H1 (cell line): ENCODE measurements around the gene MAN1A2. TPM values are rescaled to one million over a fixed set of nuclear protein-coding genes. Genes with fewer than 3 reads are reported as not detected.

ENCODE experiments used
- CTCF ChIA-PET: fragments of 300-600 bp; sonication (Branson Sonifier 250); formaldehyde crosslinking; loops from one replicate; lab custom pipeline; 2021; ENCODE audit not compliant: partially characterized antibody; lab: Charles Lee
- POLR2A ChIA-PET: fragments of 300-600 bp; sonication (Branson Sonifier 250); formaldehyde crosslinking; loops from one replicate; lab custom pipeline; 2021; ENCODE audit warnings: inconsistent platforms; ENCODE audit not compliant: partially characterized antibody; lab: Charles Lee
- DNase-seq, 2 experiments: peaks; one replicate each; pipeline versions ENCODE4 v3.0.0 to v3.0.0-alpha.2; 2010 to 2022; ENCODE audit warnings: low spot score in 2 of 2, low read depth in 1 of 2, mixed read lengths in 1 of 2
- FAIRE-seq: peaks from 2 replicates; lab custom pipeline; 2011; peaks lifted over from hg19 to GRCh38; lab: Jason Lieb, UNC
- H2AFZ ChIP-seq: 2 replicates; pipeline ENCODE4 v1.8.1; 2012; ENCODE audit warnings: low read length, inconsistent platforms
- H2AK5ac ChIP-seq: 2 replicates; pipeline ENCODE4 v1.6.1; 2013; ENCODE audit warnings: low read depth, low read length
- H2BK120ac ChIP-seq: replicated peaks from 2 replicates; pipeline ENCODE3; 2013; ENCODE audit warnings: low read depth, low read length, inconsistent platforms
- H2BK12ac ChIP-seq: 2 replicates; pipeline ENCODE4 v1.6.1; 2013; ENCODE audit warnings: low read depth, low read length
- H2BK15ac ChIP-seq: 2 replicates; pipeline ENCODE4 v1.6.1; 2013; ENCODE audit warnings: low read length
- H2BK20ac ChIP-seq: 2 replicates; pipeline ENCODE4 v1.6.1; 2013; ENCODE audit warnings: low read length
- H2BK5ac ChIP-seq: 2 replicates; pipeline ENCODE4 v1.6.1; 2013; ENCODE audit warnings: low read depth, low read length
- H3K14ac ChIP-seq: 2 replicates; pipeline ENCODE4 v1.6.1; 2013; ENCODE audit warnings: inconsistent platforms; ENCODE audit not compliant: insufficient read length
- H3K18ac ChIP-seq: 2 replicates; pipeline ENCODE4 v1.6.1; 2013; ENCODE audit warnings: low read length; ENCODE audit errors: extremely low read depth
- H3K23ac ChIP-seq: 2 replicates; pipeline ENCODE4 v1.6.1; 2013; ENCODE audit warnings: inconsistent platforms; ENCODE audit not compliant: insufficient read length
- H3K23me2 ChIP-seq: 2 replicates; pipeline ENCODE4 v1.6.1; 2013; ENCODE audit warnings: low read depth, low read length
- H3K27ac ChIP-seq: 2 replicates; pipeline ENCODE4 v1.6.1; 2011; ENCODE audit warnings: low read depth, low read length, inconsistent platforms
- H3K27me3 ChIP-seq, 4 experiments: replicated peaks in 1 of 4; 1 replicate in 1 of 4; 2 replicates in 3 of 4; pipeline versions ENCODE4 v1.6.1 to v1.8.1; 2011 to 2013; ENCODE audit warnings: low read length in 3 of 4, mild to moderate bottlenecking in 3 of 4, inconsistent platforms in 2 of 4, mixed read lengths in 2 of 4, moderate library complexity in 1 of 4; ENCODE audit not compliant: control insufficient read depth in 3 of 4, insufficient read depth in 3 of 4; ENCODE audit errors: extremely low read depth in 1 of 4
- H3K36me3 ChIP-seq, 4 experiments: 2 replicates each; pipeline versions ENCODE4 v1.6.1 to v1.8.1; 2011 to 2013; ENCODE audit warnings: mild to moderate bottlenecking in 4 of 4, low read length in 3 of 4, moderate library complexity in 2 of 4, control low read depth in 1 of 4, inconsistent platforms in 1 of 4; ENCODE audit not compliant: insufficient read depth in 4 of 4, control insufficient read depth in 2 of 4
- H3K4ac ChIP-seq: replicated peaks from 2 replicates; pipeline ENCODE3; 2013; ENCODE audit warnings: low read length, low read depth, mixed read lengths, inconsistent platforms; ENCODE audit not compliant: insufficient read length
- H3K4me1 ChIP-seq, 4 experiments: replicated peaks in 1 of 4; 1 replicate in 1 of 4; 2 replicates in 3 of 4; pipeline versions ENCODE4 v1.6.1 to v1.8.1; 2011 to 2013; ENCODE audit warnings: low read length in 3 of 4, inconsistent platforms in 2 of 4, mixed read lengths in 1 of 4; ENCODE audit not compliant: insufficient read depth in 4 of 4, control insufficient read depth in 3 of 4
- H3K4me2 ChIP-seq, 2 experiments: 2 replicates each; pipeline versions ENCODE4 v1.6.1 to v1.8.1; 2011 to 2013; ENCODE audit warnings: low read depth in 2 of 2, low read length in 2 of 2, control low read depth in 1 of 2, inconsistent platforms in 1 of 2, mild to moderate bottlenecking in 1 of 2; ENCODE audit not compliant: insufficient read depth in 1 of 2
- H3K4me3 ChIP-seq, 4 experiments: fragments of 200-600, 300-600 bp in 1 of 4; sonication (generic), shearing (Covaris generic), sonication (Bioruptor Twin) in 1 of 4; 2 replicates each; pipeline versions ENCODE4 v1.5.1 to v1.8.1; 2011 to 2016; ENCODE audit warnings: low read length in 4 of 4, low read depth in 3 of 4, control low read depth in 2 of 4, inconsistent platforms in 2 of 4, mild to moderate bottlenecking in 2 of 4, mixed read lengths in 1 of 4, moderate library complexity in 1 of 4; ENCODE audit not compliant: insufficient read depth in 2 of 4; ENCODE audit errors: extremely low read depth in 1 of 4
- H3K56ac ChIP-seq: replicated peaks from 2 replicates; pipeline ENCODE3; 2013; ENCODE audit warnings: low read depth, mild to moderate bottlenecking, mixed read lengths, low read length, inconsistent platforms; ENCODE audit not compliant: insufficient read length
- H3K79me1 ChIP-seq: 2 replicates; pipeline ENCODE4 v1.6.1; 2013; ENCODE audit warnings: low read depth, low read length, control low read depth
- H3K79me2 ChIP-seq, 2 experiments: 2 replicates each; pipeline versions ENCODE4 v1.6.1 to v1.8.1; 2012 to 2013; ENCODE audit warnings: low read length in 2 of 2, mild to moderate bottlenecking in 2 of 2, inconsistent platforms in 1 of 2; ENCODE audit not compliant: insufficient read depth in 2 of 2, control insufficient read depth in 1 of 2
- H3K9ac ChIP-seq, 4 experiments: replicated peaks in 1 of 4; 1 replicate in 1 of 4; 2 replicates in 3 of 4; pipeline versions ENCODE4 v1.6.1 to v1.8.1; 2011 to 2013; ENCODE audit warnings: low read depth in 3 of 4, low read length in 3 of 4, control low read depth in 2 of 4, mild to moderate bottlenecking in 2 of 4, moderate library complexity in 2 of 4, inconsistent platforms in 1 of 4; ENCODE audit errors: extremely low read depth in 1 of 4
- H3K9me3 ChIP-seq, 2 experiments: 2 replicates each; pipeline versions ENCODE4 v1.6.1 to v1.8.1; 2012 to 2013; ENCODE audit warnings: mild to moderate bottlenecking in 2 of 2, moderate library complexity in 2 of 2, control low read depth in 1 of 2, inconsistent platforms in 1 of 2, low read depth in 1 of 2, low read length in 1 of 2, mixed read lengths in 1 of 2; ENCODE audit not compliant: insufficient read depth in 2 of 2
- H4K20me1 ChIP-seq, 2 experiments: replicated peaks in 1 of 2; 2 replicates each; pipeline versions ENCODE3 to v1.8.1; 2011 to 2013; ENCODE audit warnings: inconsistent platforms in 2 of 2, low read length in 2 of 2, mild to moderate bottlenecking in 1 of 2; ENCODE audit not compliant: insufficient read depth in 2 of 2, control insufficient read depth in 1 of 2
- H4K5ac ChIP-seq: 2 replicates; pipeline ENCODE4 v1.6.1; 2013; ENCODE audit warnings: low read length, low read depth, mixed read lengths, inconsistent platforms; ENCODE audit not compliant: insufficient read length
- H4K8ac ChIP-seq: 2 replicates; pipeline ENCODE4 v1.8.0; 2013; ENCODE audit warnings: mild to moderate bottlenecking, moderate library complexity, low read length, inconsistent platforms; ENCODE audit not compliant: insufficient read depth; ENCODE audit errors: extremely low read depth
- H4K91ac ChIP-seq: replicated peaks from 2 replicates; pipeline ENCODE3; 2013; ENCODE audit warnings: low read length, mixed read lengths, inconsistent platforms; ENCODE audit not compliant: insufficient read length
- ATF3 ChIP-seq: IDR thresholded peaks from 2 replicates; pipeline ENCODE4 v1.6.1; 2011; ENCODE audit warnings: low read depth, mild to moderate bottlenecking, low read length; ENCODE audit not compliant: insufficient read depth
- BRCA1 ChIP-seq: IDR thresholded peaks from 2 replicates; pipeline ENCODE4 v1.6.1; 2012; ENCODE audit warnings: low read depth, low read length, improper control_type of control experiment
- CBX5 ChIP-seq: fragments of 300-800, 300-1000 bp; sonication (generic); IDR thresholded peaks from 2 replicates; pipeline ENCODE4 v1.7.1; 2016; ENCODE audit warnings: antibody characterized with exemption, low read length, low read depth
- E2F6 ChIP-seq: IDR thresholded peaks from 2 replicates; pipeline ENCODE4 v1.6.1; 2012; ENCODE audit warnings: inconsistent platforms
- NANOG ChIP-seq: IDR thresholded peaks from 2 replicates; pipeline ENCODE4 v1.6.1; 2011; ENCODE audit warnings: low read length, low read depth, mild to moderate bottlenecking, inconsistent platforms; ENCODE audit not compliant: insufficient read depth, poor library complexity, severe bottlenecking
- RXRA ChIP-seq: IDR thresholded peaks from 2 replicates; pipeline ENCODE4 v1.6.1; 2011; ENCODE audit warnings: low read depth, mild to moderate bottlenecking, low read length, moderate library complexity; ENCODE audit not compliant: insufficient read depth
- SAP30 ChIP-seq: fragments of 300-600 bp; sonication (generic); IDR thresholded peaks from 2 replicates; pipeline ENCODE4 v1.7.1; 2012; ENCODE audit warnings: low read length, moderate library complexity, mild to moderate bottlenecking, inconsistent platforms; ENCODE audit not compliant: insufficient read depth, insufficient replicate concordance
- SIX5 ChIP-seq: IDR thresholded peaks from 2 replicates; pipeline ENCODE4 v1.6.1; 2011; ENCODE audit warnings: mild to moderate bottlenecking, low read depth, low read length
- SP1 ChIP-seq: IDR thresholded peaks from 2 replicates; pipeline ENCODE4 v1.6.1; 2011; ENCODE audit warnings: low read depth, low read length
- SP4 ChIP-seq: IDR thresholded peaks from 2 replicates; pipeline ENCODE4 v1.6.1; 2012; ENCODE audit warnings: low read length, inconsistent platforms
- SRF ChIP-seq: IDR thresholded peaks from 2 replicates; pipeline ENCODE4 v1.6.1; 2011; ENCODE audit warnings: mild to moderate bottlenecking, low read depth, low read length, moderate library complexity
- TAF7 ChIP-seq: optimal IDR thresholded peaks from 2 replicates; pipeline ENCODE3; 2011; ENCODE audit warnings: low read depth, mild to moderate bottlenecking, inconsistent platforms, low read length, moderate library complexity, borderline replicate concordance
- YY1 ChIP-seq: IDR thresholded peaks from 2 replicates; pipeline ENCODE4 v1.6.1; 2011; ENCODE audit warnings: low read depth, mild to moderate bottlenecking, low read length
- ZNF274 ChIP-seq: IDR thresholded peaks from 2 replicates; pipeline ENCODE4 v1.7.0; 2012; ENCODE audit warnings: low read length, borderline replicate concordance; ENCODE audit errors: extremely low read depth
- WGBS, 2 experiments: shearing (Covaris generic) in 1 of 2; methylation state at CpG; one replicate each; pipeline versions ENCODE4 v1.1.6 to v1.1.7; 2013 to 2015; ENCODE audit warnings: low lambda C conversion rate in 2 of 2, mixed read lengths in 2 of 2, inconsistent platforms in 1 of 2, low coverage in 1 of 2, missing lambda C conversion rate in 1 of 2; ENCODE audit not compliant: insufficient replicate concordance in 2 of 2, insufficient coverage in 1 of 2, insufficient read length in 1 of 2; ENCODE audit errors: extremely low coverage in 1 of 2, missing lambda C conversion rate in 1 of 2; 5-methylcytosine and 5-hydroxymethylcytosine counted together
- polyA plus RNA-seq, 7 experiments: library from polyadenylated mRNA; depleted of rRNA in 3 of 7; stranded (reverse) in 5 of 7; unstranded in 2 of 7; fragments of >200 nt in 5 of 7; fragments of 200-250 nt in 2 of 7; gene quantifications; 1 replicate in 5 of 7; 2 replicates in 1 of 7; 4 replicates in 1 of 7; pipeline versions ENCODE4 v1.2.1 to v1.2.3, GENCODE V29; 2011 to 2013; ENCODE audit warnings: missing spikeins in 2 of 7, mixed read lengths in 2 of 7
- total RNA-seq: library from RNA; stranded (reverse); fragmentation: NEBNext Ultra II Directional; extraction: Animal tissue kit (Norgen Biotek cat#: 25700); gene quantifications from 2 replicates; pipeline ENCODE4 v1.2.1, GENCODE V29; 2021

MAN1A2 gene
- total and polyA plus RNA-seq, 2 of the 8 experiments (the other 6 are each of a cell fraction or from before 2014, with no cell fraction given) = 5.5 to 18.8 TPM

DNA sequence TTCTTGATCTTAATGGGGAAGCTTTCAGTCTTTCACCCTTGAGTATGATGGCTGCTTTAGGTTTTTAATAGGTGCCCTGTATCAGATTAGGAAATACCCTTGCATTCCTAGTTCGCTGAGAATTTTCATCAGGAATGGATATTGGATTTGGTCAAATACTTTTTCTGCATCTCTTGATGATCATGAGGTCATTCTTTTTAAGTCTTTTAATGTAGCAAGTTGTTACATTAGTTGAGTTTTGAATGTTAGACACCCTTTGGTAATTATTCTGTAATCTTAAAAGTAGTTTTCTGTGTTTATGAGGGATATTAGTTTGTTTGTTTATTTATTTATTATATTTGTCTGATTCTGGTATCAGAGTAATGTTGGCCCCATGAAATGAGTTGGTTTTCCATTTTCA, 22.5 kb downstream of the MAN1A2 start:
- Histone ChIP-seq H3K18ac (no peak overlapping the region), H3K14ac (no peak overlapping the region), H3K23me2 (no peaks in the 10 kb centered on the region), H3K23ac (no peak overlapping the region), H4K20me1 (peaks cover 0 to 3% of the 10 kb centered on the region in 2 experiments), H4K5ac (no peak overlapping the region), H3K4me1 (peaks cover 0 to 6% (median 0%) of the 10 kb centered on the region in 4 experiments; a peak in 1 of 7 replicates), H3K56ac (no peak overlapping the region), H4K8ac (no peak overlapping the region), H3K27ac (no peak overlapping the region), H2AFZ (no peak overlapping the region), H2BK12ac (no peak overlapping the region), H4K91ac (no peak overlapping the region), H2BK20ac (no peak overlapping the region), H3K4ac (no peak overlapping the region), H2BK120ac (no peak overlapping the region), H3K79me1 (no peaks in the 10 kb centered on the region), H3K4me2 (no peak overlapping the region), H3K27me3 (no peaks in the 10 kb centered on the region), H3K9ac (no peak overlapping the region), H3K79me2 (peaks cover 0 to 41% of the 10 kb centered on the region in 2 experiments; a peak in 3 of 4 replicates), H2BK5ac (no peak overlapping the region), H3K4me3 (no peak overlapping the region), H3K9me3 (no peaks in the 10 kb centered on the region), H3K36me3 (no peaks in the 10 kb centered on the region), H2BK15ac (no peak overlapping the region), H2AK5ac (no peak overlapping the region)
- POLR2A ChIA-PET = no interaction called here
- CTCF ChIA-PET = interaction anchor here (1.2 kb wide), 1 partner anchor 105 kb away, joined by 3 read pairs; no protein-coding TSS in a partner anchor
- no peak for FAIRE-seq
- no peak for DNase-seq
- WGBS, 2 experiments = 90% methylated on average over 1 of the region's 1 CpG; no CpG with 5 or more reads in 1 of the 2 experiments
- TF ChIP-seq YY1 (no peak), RXRA (no peak), SRF (no peak), E2F6 (no peak), TAF7 (no peak), SP4 (no peak), ZNF274 (no peak), SP1 (no peak), SIX5 (no peak), CBX5 (no peak), NANOG (no peak), ATF3 (no peak), SAP30 (no peak), BRCA1 (no peak)
